ENCODE results near the gene CACNA2D3. TPM values are rescaled to one million over a fixed set of nuclear protein-coding genes. Genes with fewer than 3 reads are reported as not detected.

CACNA2D3 gene
- total RNA-seq, 1 experiment from 2014 or later, result not detected

GRCh38 chr3:54339608-54340007 is 217.3 kb downstream of the CACNA2D3 start:
- Histone ChIP-seq H3K79me2 (ENCODE audit: low read length) (no peaks in the 10 kb centered on the region), H4K20me1 (ENCODE audit: low read length) (no peaks in the 10 kb centered on the region), H3K4me2 (ENCODE audit: low read length) (no peak overlapping the region), H3K4me3 (ENCODE audit: low read length) (no peak overlapping the region), H3K27ac (ENCODE audit: low read length) (no peak overlapping the region), H3K4me1 (ENCODE audit: insufficient read depth, low read length) (no peaks in the 10 kb centered on the region), H3K9ac (ENCODE audit: low read length) (no peak overlapping the region), H3K27me3 (ENCODE audit: low read length) (peaks cover 16% of the 10 kb centered on the region), H2AFZ (ENCODE audit: low read length) (no peak overlapping the region), H3K36me3 (ENCODE audit: low read depth, low read length) (no peaks in the 10 kb centered on the region), H3K9me2 (replicated peaks; ENCODE audit: low read length) (no peaks in the 10 kb centered on the region), H3K9me3 (ENCODE audit: low read length) (no peaks in the 10 kb centered on the region), H3F3A (ENCODE audit: low read length, unreplicated experiment) (no peaks in the 10 kb centered on the region)
- TF ChIP-seq, protein P1, sequence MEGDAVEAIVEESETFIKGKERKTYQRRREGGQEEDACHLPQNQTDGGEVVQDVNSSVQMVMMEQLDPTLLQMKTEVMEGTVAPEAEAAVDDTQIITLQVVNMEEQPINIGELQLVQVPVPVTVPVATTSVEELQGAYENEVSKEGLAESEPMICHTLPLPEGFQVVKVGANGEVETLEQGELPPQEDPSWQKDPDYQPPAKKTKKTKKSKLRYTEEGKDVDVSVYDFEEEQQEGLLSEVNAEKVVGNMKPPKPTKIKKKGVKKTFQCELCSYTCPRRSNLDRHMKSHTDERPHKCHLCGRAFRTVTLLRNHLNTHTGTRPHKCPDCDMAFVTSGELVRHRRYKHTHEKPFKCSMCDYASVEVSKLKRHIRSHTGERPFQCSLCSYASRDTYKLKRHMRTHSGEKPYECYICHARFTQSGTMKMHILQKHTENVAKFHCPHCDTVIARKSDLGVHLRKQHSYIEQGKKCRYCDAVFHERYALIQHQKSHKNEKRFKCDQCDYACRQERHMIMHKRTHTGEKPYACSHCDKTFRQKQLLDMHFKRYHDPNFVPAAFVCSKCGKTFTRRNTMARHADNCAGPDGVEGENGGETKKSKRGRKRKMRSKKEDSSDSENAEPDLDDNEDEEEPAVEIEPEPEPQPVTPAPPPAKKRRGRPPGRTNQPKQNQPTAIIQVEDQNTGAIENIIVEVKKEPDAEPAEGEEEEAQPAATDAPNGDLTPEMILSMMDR (conservative IDR thresholded peaks at IDR 0.05; ENCODE audit: low read depth, low read length), result no peak
- no peak for TF ChIP-seq EZH2phosphoT487 (IDR thresholded peaks at IDR 0.05; ENCODE audit: borderline replicate concordance, low read length)
- no peak for TF ChIP-seq EZH2 (IDR thresholded peaks at IDR 0.05; ENCODE audit: low read length, unreplicated experiment)
- intact Hi-C loops (cut with micrococcal nuclease), result no loop called here
- DNase-seq (no peak), ATAC-seq (no peak)
- no TSS peak for BruUV-seq (replicated peaks)
- CTCF ChIA-PET, result no interaction called here
- POLR2A ChIA-PET (ENCODE audit: unreplicated experiment), result no interaction called here

DNA sequence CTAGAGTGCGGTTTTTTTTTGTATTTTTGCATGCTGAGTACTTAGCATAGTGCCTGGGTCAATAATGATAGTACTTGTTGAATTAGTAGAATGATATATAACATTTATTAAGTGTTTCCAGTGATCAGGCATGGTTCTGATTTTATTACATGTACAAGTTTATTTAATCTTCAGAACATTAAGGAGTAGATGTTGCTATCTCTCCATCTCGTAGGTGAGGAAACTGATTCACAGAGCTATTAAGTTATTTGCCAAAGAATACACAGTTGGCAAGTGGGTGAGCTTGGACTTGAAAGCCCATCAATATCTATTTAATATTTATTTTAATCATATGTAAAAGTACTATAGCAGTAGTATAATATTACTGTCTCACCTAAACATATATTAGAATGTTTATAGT is 219.5 kb downstream of the CACNA2D3 start:
- DNase-seq (no peak), ATAC-seq (no peak)
- BruUV-seq (replicated peaks), result no TSS peak
- Histone ChIP-seq H3K9me2 (replicated peaks; ENCODE audit: low read length) (no peaks in the 10 kb centered on the region), H3K4me2 (ENCODE audit: low read length) (no peak overlapping the region), H3K9me3 (ENCODE audit: low read length) (no peaks in the 10 kb centered on the region), H3K27ac (ENCODE audit: low read length) (no peak overlapping the region), H3K4me3 (ENCODE audit: low read length) (no peak overlapping the region), H2AFZ (ENCODE audit: low read length) (no peak overlapping the region), H4K20me1 (ENCODE audit: low read length) (no peaks in the 10 kb centered on the region), H3K36me3 (ENCODE audit: low read depth, low read length) (no peaks in the 10 kb centered on the region), H3F3A (ENCODE audit: low read length, unreplicated experiment) (no peaks in the 10 kb centered on the region), H3K79me2 (ENCODE audit: low read length) (no peaks in the 10 kb centered on the region), H3K27me3 (ENCODE audit: low read length) (peaks cover 11% of the 10 kb centered on the region), H3K4me1 (ENCODE audit: insufficient read depth, low read length) (no peaks in the 10 kb centered on the region), H3K9ac (ENCODE audit: low read length) (no peak overlapping the region)
- ChIA-PET CTCF (no interaction called here), POLR2A (ENCODE audit: unreplicated experiment) (no interaction called here)
- intact Hi-C loops (cut with micrococcal nuclease), result no loop called here
- TF ChIP-seq EZH2phosphoT487 (IDR thresholded peaks at IDR 0.05; ENCODE audit: borderline replicate concordance, low read length) (no peak), EZH2 (IDR thresholded peaks at IDR 0.05; ENCODE audit: low read length, unreplicated experiment) (no peak)
- TF ChIP-seq, protein P1 (conservative IDR thresholded peaks at IDR 0.05; ENCODE audit: low read depth, low read length), result no peak

DNA sequence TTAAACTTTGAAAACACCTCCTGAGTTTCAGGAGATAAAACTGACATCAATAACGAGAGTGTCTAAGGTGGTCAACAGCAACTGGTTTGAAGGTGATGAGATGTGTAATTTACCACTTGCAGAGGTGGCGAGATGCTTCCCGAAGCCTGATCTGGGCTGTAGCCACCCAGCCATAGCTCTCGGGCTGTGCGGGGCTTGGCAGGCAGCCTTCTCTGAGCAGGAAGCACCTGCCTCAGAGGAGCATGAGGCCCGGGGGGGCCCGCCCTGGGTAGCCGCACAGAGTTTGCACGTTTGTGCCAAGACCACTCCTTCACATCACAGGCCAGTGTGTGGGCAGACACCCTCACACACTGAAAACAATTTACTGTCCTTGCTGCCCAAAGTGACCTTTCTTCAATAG is 220.3 kb downstream of the CACNA2D3 start:
- no peak for ATAC-seq
- Histone ChIP-seq H3K79me2 (ENCODE audit: low read length) (no peaks in the 10 kb centered on the region), H3K4me3 (ENCODE audit: low read length) (no peak overlapping the region), H3K36me3 (ENCODE audit: low read depth, low read length) (no peaks in the 10 kb centered on the region), H3K9ac (ENCODE audit: low read length) (no peak overlapping the region), H3K9me2 (replicated peaks; ENCODE audit: low read length) (no peaks in the 10 kb centered on the region), H3K4me1 (ENCODE audit: insufficient read depth, low read length) (no peaks in the 10 kb centered on the region), H3K4me2 (ENCODE audit: low read length) (no peak overlapping the region), H3K27me3 (ENCODE audit: low read length) (peaks cover 10% of the 10 kb centered on the region), H3K27ac (ENCODE audit: low read length) (no peak overlapping the region), H2AFZ (ENCODE audit: low read length) (no peak overlapping the region), H4K20me1 (ENCODE audit: low read length) (no peaks in the 10 kb centered on the region), H3F3A (ENCODE audit: low read length, unreplicated experiment) (no peaks in the 10 kb centered on the region), H3K9me3 (ENCODE audit: low read length) (no peaks in the 10 kb centered on the region)
- TF ChIP-seq EZH2phosphoT487 (IDR thresholded peaks at IDR 0.05; ENCODE audit: borderline replicate concordance, low read length) (no peak), EZH2 (IDR thresholded peaks at IDR 0.05; ENCODE audit: low read length, unreplicated experiment) (no peak)
- TF ChIP-seq, protein P1 (conservative IDR thresholded peaks at IDR 0.05; ENCODE audit: low read depth, low read length), result no peak
- CTCF ChIA-PET, result no interaction called here
- DNase-seq, result no peak
- intact Hi-C loops (cut with micrococcal nuclease), result no loop called here
- POLR2A ChIA-PET (ENCODE audit: unreplicated experiment), result no interaction called here
- no TSS peak for BruUV-seq (replicated peaks)
